ENCODE results near the gene GALNT4.

The GALNT4 gene

DNA sequence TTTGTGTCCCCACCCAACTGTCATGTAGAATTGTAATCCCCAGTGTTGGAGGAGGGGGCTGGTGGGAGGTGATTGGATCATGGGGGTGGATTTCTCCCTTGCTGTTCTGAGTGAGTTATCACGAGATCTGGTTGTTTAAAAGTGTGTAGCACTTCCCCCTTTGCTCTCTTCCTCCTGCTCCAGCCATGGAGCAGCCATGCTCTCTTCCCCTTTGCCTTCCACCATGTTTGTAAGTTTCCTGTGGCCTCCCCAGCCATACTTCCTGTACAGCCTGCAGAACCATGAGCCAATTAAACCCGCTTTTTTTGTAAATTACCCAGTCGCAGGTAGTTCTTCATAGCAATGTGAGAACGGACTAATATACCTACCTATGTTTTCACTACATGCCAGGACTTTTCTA is 3.8 kb upstream of the GALNT4 start:
- no peak for DNase-seq

DNA sequence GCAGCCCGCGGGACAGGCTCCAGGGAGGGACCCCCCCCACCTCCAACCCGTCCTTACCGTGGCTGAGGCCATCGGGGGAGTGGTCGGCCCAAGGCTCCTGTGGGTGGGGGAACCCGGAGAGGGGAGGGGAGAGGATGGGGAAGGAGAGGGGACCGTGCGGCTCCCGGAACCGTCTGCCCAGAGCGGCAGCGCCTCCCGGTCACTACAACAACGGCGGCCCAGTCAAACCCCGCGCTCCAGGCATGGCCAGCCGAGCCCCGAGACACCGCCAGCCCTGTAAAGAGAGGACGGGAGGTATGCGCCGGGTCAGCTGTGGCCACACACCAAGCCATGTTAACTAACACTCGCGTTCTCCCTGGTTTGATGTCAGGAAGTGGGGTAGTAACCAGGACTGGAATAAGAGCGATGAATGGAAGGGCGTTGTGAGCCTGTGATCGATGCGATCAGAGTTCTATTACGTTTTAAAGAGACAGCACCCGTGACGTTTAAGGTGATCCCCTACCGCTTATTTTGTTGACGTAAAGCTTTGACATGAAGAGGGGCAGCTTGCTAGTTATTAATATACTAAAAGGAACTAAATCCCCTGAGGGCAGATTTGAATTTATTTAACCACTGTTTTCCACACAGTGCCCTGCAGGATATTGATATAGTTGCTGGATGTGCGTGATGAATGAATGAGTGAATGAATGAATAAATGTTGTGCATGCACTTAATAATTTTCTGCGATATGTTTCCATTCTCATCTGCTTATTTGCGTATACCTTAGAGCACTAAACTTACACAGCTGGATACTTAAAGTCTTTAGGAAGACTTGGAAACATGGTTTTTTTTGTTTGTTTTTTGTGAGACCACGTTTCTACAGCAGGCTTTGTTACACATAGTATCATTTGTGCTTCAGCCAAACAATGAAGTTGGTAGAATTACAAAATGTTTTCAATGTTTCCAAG is 1.5 kb upstream of the GALNT4 start, which contains the start of gene POC1B:
Gene POC1B (minus strand): TSS at position 224 of the 947 bp plus-strand sequence. CDS start 152 bp downstream, at position 72.
- peak; percentile 49 for DNase-seq

DNA sequence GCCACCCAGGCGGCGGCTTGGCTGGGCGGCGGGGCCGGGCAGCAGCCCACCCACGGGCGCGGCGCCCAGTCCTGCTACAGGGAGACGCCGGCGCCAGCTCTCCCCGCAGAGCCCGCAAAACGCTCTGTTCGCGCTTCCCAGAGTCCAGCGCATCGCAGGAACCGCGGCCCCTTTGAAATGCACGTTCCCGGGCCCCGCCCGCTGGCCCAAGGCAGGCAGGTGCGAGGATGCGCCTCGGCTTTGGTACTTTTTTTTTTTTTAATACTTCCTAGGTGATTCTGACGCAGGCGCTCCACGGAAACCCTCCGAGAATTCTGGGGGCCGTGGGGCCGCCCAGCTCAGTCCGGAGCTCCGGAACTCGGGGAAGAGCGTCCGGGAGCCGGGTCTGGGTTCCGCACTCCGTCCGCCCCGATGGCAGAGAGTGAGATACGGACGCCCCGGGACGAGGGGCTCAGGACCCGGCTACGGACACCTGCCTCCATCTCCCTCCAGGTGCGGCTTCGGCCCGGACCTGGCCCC is 768 bp upstream of the GALNT4 start:
- no peak for DNase-seq

- DNase-seq: no peak
These were observed 604 bp downstream of the GALNT4 start for GRCh38 chr12:89523843-89524540.

DNA sequence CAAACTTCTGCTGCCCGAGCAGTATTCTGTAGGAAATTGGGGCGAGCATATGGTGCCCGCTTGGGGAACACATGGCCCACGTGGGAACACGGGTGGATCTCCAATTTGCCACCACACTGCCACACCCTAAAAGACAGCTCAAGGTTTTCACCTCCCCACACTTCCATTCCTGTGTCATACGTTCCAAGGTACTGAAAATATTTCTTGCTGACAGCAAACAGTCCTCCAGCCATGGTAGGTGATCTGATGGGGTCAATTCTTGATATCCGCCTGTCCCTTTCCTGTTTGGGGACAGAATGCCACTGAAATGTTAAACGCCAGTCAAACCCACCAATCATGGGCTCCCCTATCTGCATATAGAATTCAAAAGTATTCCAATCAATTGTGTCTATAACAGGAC is 1.2 kb downstream of the GALNT4 start:
- DNase-seq: no peak

- no peak for DNase-seq
These were observed 3.0 kb downstream of the GALNT4 start for GRCh38 chr12:89521364-89522223.

GRCh38 chr12:89517720-89518119 is 6.9 kb downstream of the GALNT4 start:
- no peak for DNase-seq

DNA sequence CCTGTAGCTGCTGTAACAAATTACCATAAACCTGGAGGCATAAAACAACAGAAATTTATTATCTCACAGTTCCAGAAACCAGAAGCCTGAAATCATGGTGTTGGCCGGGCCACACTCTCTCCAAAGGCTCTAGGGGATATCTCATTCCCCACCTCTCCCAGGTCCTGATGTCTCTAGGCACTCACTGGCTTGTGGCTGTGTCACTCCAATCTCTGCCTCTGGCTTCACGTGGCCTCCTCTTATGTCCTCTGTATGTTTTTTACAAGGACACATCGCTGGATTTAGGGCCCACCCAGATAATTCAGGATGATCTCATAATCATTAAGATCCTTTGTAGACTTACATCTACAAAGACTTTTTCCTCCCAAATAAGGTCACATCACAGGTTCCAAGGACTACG is 8.0 kb downstream of the GALNT4 start:
- no peak for DNase-seq

- no peak for DNase-seq
These were observed 9.8 kb downstream of the GALNT4 start for GRCh38 chr12:89514751-89515150.

DNA sequence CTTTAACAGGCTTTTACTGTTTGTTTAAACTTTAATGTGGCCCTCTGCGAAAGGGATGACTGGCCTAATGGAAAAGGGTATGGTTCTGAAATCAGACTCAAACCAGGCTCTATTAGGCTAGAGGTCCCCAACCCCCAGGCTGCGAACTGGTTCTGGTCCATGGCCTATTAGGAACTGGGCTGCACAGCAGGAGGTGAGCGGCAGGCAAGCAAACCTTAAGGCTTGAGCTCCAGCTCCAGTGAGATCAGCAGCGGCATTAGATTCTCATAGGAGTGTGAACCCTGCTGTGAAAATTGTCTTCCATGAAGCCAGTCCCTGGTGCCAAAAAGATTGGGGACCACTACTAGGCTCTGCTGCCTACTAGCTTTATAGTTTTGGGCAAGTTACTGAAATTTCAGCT is 11.1 kb downstream of the GALNT4 start:
- DNase-seq: no peak

DNA sequence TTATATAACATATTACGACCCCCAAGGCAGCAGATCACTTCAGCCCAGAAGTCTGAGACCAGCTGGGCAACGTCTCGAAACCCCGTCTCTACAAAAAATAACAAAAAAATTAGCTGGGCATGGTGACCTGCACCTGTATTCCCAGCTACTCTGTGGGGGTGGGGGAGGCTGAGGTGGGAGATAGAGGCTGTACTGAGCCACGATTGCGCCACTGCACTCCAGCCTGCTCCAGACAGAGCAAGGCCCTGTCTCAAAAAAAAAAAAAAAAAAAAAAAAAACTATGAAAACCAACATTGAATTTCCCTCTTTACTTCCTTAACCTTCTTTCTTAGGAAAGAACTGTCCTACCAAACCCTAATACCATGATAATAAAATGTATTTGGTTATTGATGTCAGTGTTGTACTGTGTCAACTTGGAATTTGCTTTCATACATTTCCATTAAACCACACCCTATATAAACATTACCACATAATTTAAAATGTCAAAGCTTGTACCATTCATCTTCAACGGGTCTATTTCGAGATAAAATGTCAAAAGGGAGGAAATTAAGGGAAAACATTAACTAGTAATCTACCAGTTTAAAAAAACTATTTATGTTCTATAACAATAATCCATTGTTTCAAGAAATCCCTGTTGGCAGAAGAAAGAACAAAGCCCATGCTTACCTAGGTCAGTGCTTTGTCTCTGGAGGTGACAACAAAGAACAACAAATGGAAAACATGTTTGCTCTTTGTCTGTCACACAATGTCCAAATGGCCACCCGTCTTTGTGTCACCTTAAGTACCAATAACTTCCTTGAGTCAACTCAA is 17.4 kb downstream of the GALNT4 start:
- no peak for DNase-seq

GRCh38 chr12:89506050-89506449 is 18.5 kb downstream of the GALNT4 start:
- DNase-seq: no peak

- DNase-seq: no peak
These were observed 19.8 kb downstream of the GALNT4 start for GRCh38 chr12:89504560-89505346.

DNA sequence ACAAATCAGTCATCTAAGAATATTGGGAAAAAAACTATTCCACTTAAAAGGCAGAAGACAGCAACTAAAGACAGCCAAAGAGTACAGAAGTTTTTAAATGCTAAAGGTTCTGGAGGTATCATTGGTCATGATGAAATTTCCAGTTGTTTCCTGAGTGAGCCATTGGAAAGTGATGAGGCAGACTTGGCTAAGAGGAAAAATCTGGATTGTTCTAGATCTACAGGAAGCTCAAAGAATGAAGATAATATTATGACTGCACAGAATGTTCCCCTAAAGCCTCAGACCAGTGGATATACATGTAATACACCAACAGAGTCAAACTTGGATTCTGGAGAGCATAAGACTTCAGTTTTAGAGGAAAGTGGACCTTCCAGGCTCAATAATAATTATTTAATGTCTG is 22.8 kb downstream of the GALNT4 start:
- no peak for DNase-seq

GRCh38 chr12:89499857-89500256 is 24.7 kb downstream of the GALNT4 start:
- no peak for DNase-seq

GRCh38 chr12:89497467-89497866 is 27.1 kb downstream of the GALNT4 start:
- DNase-seq: no peak

GRCh38 chr12:89497005-89497404 is 27.6 kb downstream of the GALNT4 start:
- no peak for DNase-seq

- DNase-seq: no peak
These were observed 30.0 kb downstream of the GALNT4 start for GRCh38 chr12:89494411-89495231.

DNA sequence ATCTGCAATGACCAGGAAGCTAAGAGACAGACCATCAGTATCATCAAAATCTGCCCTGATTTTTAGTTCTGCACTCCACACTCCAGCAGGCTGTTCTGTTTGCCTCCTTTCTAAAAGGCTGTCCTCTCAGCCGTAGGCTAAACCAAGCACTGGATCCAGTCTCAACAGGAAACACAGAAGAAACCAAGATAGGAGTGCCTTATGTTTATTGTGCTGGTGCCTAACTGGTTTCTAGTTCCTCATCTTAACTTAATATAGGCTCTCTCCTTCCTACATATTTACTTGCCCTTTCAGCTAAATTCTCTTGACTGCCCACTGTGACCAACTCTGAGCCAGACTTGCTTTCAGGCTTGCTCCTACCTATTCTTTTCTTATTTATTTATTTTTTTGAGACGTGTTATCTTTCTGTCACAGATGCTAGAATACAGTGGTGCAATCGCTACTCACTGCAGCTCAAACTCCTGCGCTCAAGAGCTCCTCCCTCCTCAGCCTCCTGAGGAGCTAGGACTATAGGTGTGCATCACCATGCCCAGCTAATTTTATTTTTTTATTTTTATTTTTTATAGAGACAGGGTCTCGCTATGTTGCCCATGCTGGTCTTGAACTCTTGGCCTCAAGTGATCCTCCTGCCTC is 30.8 kb downstream of the GALNT4 start:
- DNase-seq: no peak

DNA sequence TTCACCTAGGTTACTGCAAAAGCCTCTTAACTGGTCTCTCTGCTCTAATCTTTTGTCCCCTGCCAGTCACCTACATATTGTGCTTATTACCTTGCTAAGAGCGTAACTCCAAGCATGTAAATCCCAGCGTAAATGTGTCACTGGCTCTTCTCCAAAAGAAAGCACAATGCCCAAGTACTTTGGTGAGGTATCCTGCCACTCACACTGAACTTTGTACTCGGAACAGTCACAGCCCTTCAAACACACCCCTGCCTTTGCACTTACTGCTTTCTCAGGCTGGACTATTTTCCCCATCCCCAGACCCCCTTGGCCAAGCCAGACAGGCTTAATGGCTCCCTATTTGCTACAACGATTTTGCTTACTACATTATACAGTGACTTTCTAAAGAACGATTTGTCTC is 31.7 kb downstream of the GALNT4 start:
- DNase-seq: no peak
